Measurements from ENCODE around the gene DYNC1H1. TPM values are rescaled to one million over a fixed set of nuclear protein-coding genes. Genes with fewer than 3 reads are reported as not detected.

DYNC1H1 gene
- total RNA-seq = 100 to 1,000 TPM; 338 to 524 (median 432) TPM

- TF ChIP-seq CTCF (IDR thresholded peaks at IDR 0.05; ENCODE audit: low read depth) = no peak
Observed at GRCh38 chr14:101964297-101965180, at the start of gene DYNC1H1. Gene DYNC1H1, plus strand, starts transcription at chr14:101964573. Its CDS starts 119 bp downstream, at chr14:101964692.

DNA sequence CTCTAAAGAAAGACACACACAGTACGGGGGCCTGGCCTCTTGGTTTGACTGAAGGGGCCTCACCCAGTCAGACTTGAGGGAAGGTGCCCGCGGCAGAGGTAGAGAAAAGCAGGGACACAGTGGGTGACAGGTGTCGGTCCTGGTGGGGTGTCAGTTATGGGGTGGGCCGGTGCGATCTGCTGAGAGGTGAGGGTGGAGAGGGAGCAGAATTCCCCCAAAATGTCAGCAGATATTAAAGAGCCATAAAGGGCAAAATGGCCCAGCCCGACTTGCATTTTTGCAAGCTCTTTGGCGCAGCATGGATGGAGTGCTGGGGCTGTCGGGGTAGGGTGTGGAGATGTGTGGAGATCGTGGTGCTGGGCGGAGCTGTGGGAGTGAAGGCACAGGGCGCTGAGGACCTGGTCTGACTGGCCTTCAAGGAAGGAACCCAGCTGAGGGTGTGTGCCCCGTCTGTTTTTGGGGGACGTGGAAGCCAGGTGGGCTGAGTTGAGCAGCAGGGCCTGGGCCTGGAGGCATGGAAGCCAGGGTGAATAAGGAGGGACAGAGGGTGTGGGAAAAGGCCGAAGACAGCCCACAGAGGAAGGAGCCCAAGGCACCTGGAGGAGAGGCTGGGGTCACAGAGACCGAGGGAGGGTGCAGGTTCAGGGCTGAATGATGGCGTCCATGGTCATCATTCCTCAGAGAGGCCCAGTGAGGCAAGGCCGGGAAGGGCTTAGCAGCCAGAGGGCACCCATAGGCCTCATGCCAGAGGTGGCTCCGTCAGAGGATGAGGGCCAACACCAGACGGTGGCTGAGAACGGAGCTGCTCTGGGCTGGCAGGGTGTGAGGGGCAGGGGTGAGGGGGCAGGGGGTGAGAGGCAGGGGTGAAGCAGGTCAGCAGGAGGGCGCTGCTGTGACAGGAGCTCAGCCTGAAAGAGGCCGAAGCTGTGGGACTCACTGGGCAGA, 48.2 kb upstream of the DYNC1H1 start:
- no peak for TF ChIP-seq CTCF (IDR thresholded peaks at IDR 0.05; ENCODE audit: low read depth)

- TF ChIP-seq CTCF (IDR thresholded peaks at IDR 0.05; ENCODE audit: low read depth) = no peak
Observed at GRCh38 chr14:101916816-101917412, 47.5 kb upstream of the DYNC1H1 start.

DNA sequence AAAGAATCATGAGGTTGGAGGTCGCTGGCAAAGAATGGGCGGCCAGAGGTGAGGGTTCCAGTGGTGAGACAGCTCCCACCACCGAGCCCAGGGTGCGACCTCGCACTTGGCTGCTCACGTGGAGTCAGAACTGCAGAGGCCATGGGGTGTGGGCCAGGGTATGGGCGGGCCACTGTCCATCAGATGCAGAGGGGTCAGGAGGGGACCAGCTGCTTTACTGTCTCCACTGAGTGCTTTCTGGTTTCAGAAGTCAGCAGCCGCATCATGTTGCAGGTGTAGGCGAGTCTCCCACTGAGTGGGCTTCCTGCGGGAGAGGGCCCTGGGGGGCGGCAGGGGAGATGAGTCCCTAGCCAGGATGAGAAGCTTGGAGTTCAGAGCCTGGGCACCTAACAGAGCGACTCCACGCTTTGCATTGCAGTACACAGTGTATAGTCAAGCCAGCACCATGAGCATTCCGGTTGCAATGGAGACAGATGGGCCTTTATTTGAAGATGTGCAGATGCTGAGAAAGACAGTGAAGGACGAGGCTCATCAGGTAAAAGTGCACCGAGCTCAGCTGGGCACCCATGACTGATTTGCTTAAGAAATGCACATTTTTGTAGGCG, 46.9 kb upstream of the DYNC1H1 start:
- TF ChIP-seq CTCF (IDR thresholded peaks at IDR 0.05; ENCODE audit: low read depth) = no peak

DNA sequence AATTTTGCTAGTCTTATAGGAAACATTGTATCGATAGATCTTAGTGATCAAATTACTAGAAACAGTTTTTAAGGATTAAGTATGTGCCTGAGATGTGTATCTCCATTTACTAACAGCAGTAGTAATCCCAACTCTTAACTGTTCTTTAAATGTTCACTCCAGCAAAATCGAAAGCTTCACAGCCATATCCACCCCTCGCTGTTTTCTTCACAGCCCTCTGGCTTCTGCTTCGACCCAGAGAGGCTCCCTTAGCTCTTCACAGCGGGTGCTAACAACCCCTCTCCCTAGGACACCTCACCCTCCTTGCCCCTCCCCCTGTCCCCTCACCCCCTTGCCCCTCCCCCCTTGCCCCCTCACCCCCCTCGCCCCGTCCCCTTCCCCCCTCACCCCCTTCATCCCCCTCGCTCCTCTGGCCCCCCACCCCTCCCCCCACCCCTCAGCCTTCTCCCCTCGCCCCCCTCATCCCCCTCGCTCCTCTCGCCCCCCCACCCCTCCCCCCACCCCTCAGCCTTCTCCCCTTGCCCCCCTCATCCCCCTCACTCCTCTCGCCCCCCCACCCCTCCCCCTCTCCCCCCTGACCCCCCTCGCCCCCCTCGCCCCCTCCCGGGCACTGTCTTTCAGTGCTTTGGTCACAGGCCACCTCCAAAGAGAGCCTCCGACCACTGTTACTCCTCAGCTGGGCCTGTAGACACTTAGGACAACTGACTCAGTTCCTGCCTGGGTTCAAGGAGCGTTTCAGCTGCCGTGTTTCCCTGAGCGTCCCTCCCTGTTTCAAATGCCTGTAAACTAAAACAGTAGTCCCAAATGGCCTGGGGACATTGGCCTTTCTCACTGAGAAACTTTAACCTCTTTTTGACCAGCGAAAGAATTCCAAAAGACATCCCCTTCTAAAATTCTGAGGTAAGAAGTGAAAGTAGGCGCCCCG, 46.0 kb upstream of the DYNC1H1 start:
- no peak for TF ChIP-seq CTCF (IDR thresholded peaks at IDR 0.05; ENCODE audit: low read depth)

DNA sequence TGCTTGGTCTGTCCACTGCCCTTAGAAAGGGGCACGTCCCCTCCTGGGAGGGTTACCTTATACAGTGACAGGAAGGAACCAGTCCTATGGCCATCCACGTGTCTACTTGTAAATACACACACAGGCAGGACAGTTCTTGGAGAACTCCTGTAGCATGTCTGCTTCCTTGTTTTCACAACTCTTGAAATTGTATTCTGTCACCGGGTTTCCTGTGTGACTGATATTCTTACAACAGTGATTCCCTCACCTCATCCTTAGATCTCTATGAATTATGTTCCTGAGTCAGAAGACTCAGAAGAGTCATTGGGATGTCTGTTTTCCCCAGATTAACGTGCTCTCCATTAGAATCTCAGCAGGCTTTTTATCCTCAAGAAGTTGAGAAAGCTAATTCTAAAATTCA, 44.1 kb upstream of the DYNC1H1 start:
- TF ChIP-seq CTCF (IDR thresholded peaks at IDR 0.05; ENCODE audit: low read depth) = no peak

Measured in subcutaneous adipose tissue (tissue), 4 donors.